Cardiac muscle cell (in vitro differentiated cells and primary cell): ENCODE data around the gene CD300LB. TPM values are rescaled to one million over a fixed set of nuclear protein-coding genes. Genes with fewer than 3 reads are reported as not detected.
"Not testable (repeated sequence)": the region's sequence is repeated elsewhere in the genome, so short reads cannot be mapped to it uniquely, and the experiment has no call there.

ENCODE experiments used
- DNase-seq, 2 donors: peaks; one replicate each; pipeline versions ENCODE4 v3.0.0 to v3.0.0-alpha.2; 2010 to 2017; ENCODE audit warnings: low read depth in 1 of 2, low spot score in 1 of 2
- H3K27ac ChIP-seq: fragments of 200-600 bp; sonication (generic); 2 replicates; pipeline ENCODE4 v1.5.1; 2016
- H3K27me3 ChIP-seq: fragments of 200-600 bp; sonication (generic); 2 replicates; pipeline ENCODE4 v1.6.0; 2016; ENCODE audit warnings: control low read depth
- H3K36me3 ChIP-seq: fragments of 200-600 bp; sonication (generic); 2 replicates; pipeline ENCODE4 v1.5.1; 2016; ENCODE audit warnings: control low read depth
- H3K4me1 ChIP-seq: fragments of 200-600 bp; sonication (generic); 2 replicates; pipeline ENCODE4 v1.8.1; 2017; ENCODE audit warnings: low read depth, mild to moderate bottlenecking, mixed run types
- H3K4me3 ChIP-seq: fragments of 200-600 bp; sonication (generic); 2 replicates; pipeline ENCODE4 v1.5.1; 2016; ENCODE audit warnings: mild to moderate bottlenecking
- H3K9me3 ChIP-seq: fragments of 200-600 bp; sonication (generic); 2 replicates; pipeline ENCODE4 v1.5.1; 2017; ENCODE audit warnings: low read depth, mild to moderate bottlenecking, control low read depth
- polyA plus RNA-seq: library from polyadenylated mRNA; unstranded; fragments of >200 nt; fragmentation: Nextera tagmentation; extraction: Ambion mirVana; gene quantifications from 2 replicates; pipeline ENCODE4 v1.2.1, GENCODE V29; 2016
- total RNA-seq: library from RNA; depleted of rRNA; stranded (reverse); fragments of >200 nt; gene quantifications from 2 replicates; pipeline ENCODE4 v1.2.3, GENCODE V29; 2016
- TF ChIP-seq, protein P1 (sequence below): IDR thresholded peaks from 2 replicates; pipeline ENCODE4 v1.5.1; 2012; ENCODE audit warnings: low read depth, mild to moderate bottlenecking, low read length

CD300LB gene
- total and polyA plus RNA-seq, 2 experiments from 2014 or later, result not detected

- TF ChIP-seq, protein P1, sequence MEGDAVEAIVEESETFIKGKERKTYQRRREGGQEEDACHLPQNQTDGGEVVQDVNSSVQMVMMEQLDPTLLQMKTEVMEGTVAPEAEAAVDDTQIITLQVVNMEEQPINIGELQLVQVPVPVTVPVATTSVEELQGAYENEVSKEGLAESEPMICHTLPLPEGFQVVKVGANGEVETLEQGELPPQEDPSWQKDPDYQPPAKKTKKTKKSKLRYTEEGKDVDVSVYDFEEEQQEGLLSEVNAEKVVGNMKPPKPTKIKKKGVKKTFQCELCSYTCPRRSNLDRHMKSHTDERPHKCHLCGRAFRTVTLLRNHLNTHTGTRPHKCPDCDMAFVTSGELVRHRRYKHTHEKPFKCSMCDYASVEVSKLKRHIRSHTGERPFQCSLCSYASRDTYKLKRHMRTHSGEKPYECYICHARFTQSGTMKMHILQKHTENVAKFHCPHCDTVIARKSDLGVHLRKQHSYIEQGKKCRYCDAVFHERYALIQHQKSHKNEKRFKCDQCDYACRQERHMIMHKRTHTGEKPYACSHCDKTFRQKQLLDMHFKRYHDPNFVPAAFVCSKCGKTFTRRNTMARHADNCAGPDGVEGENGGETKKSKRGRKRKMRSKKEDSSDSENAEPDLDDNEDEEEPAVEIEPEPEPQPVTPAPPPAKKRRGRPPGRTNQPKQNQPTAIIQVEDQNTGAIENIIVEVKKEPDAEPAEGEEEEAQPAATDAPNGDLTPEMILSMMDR, result no peak
- Histone ChIP-seq H3K27ac (no peak overlapping the region), H3K36me3 (no peaks in the 10 kb centered on the region), H3K4me1 (no peaks in the 10 kb centered on the region), H3K27me3 (no peaks in the 10 kb centered on the region), H3K9me3 (no peaks in the 10 kb centered on the region), H3K4me3 (no peak overlapping the region)
- DNase-seq, result no peak
Measured at GRCh38 chr17:74565126-74565525, 33.9 kb upstream of the CD300LB start.

DNA sequence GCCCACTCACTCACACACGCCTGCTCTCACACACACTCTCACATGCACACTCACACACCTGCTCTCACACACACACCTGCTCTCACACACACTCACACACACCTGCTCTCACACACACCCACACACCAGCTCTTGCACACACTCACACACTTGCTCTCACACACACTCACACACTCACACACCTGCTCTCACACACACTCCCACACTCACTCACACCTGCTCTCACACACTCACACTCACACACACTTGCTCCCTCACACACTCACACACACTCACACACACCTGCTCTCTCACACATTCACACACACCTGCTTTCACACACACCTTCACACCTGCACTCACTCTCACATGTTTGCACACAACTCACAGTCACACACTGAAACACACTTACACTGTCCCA, 32.1 kb upstream of the CD300LB start:
- TF ChIP-seq, protein P1, result no peak

DNA sequence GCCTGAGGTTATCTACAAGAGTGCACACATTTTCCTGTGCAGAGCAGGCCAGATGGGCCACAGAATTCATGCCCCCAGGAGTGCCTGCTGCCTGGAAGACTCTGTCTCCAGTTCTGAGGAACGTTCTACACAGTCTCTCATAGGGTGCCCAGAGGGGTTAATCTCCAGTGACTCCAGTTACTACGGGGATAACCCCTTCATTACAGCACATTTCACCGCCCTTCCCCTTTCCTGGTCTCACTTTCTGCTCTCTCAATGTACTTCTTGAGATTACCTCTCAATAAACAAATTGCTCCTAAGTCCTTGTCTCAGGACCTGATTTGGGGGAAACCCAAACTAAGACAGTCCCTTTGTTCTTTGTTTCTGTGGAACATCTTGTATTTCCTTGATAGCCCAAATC, 30.3 kb upstream of the CD300LB start:
- H3K9me3 ChIP-seq, result no peaks in the 10 kb centered on the region
- no peak for DNase-seq
- no peak overlapping the region for H3K27ac ChIP-seq
- H3K4me3 ChIP-seq, result no peak overlapping the region
- no peaks in the 10 kb centered on the region for H3K27me3 ChIP-seq
- TF ChIP-seq, protein P1, result no peak
- H3K36me3 ChIP-seq, result no peaks in the 10 kb centered on the region
- no peaks in the 10 kb centered on the region for H3K4me1 ChIP-seq

More for the DNA sequence above, 32.1 kb upstream of the CD300LB start:
- H3K4me1 ChIP-seq, result no peaks in the 10 kb centered on the region
- H3K27me3 ChIP-seq, result no peaks in the 10 kb centered on the region
- H3K36me3 ChIP-seq, result no peaks in the 10 kb centered on the region
- H3K27ac ChIP-seq, result no peak overlapping the region
- no peak for DNase-seq
- H3K9me3 ChIP-seq, result no peaks in the 10 kb centered on the region
- H3K4me3 ChIP-seq, result no peak overlapping the region

GRCh38 chr17:74558882-74559519, 27.7 kb upstream of the CD300LB start:
- TF ChIP-seq, protein P1, result no peak
- Histone ChIP-seq H3K36me3 (no peaks in the 10 kb centered on the region), H3K9me3 (no peaks in the 10 kb centered on the region), H3K4me1 (no peaks in the 10 kb centered on the region), H3K4me3 (no peak overlapping the region), H3K27me3 (no peaks in the 10 kb centered on the region), H3K27ac (no peak overlapping the region)
- no peak for DNase-seq

DNA sequence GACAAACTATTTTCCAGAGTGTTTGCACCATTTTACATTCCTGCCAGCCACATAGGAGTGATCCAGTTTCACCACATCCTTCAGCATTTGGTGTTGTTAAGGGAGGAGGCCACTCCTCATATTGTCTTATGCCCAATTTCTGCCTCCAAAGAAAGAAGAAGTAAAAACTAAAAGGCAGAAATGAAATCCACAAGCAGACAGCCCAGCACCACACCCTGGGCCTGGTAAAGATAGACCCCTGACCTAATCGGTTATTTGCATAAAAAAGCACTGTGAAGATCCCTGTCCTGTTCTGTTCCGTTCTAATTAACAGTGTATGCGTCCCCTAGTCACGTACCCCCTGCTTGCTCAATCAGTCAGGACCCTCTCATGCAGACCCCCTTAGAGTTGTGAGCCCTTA, 27.1 kb upstream of the CD300LB start:
- not testable (repeated sequence) for H3K36me3 ChIP-seq, H3K27me3 ChIP-seq, H3K4me1 ChIP-seq, DNase-seq, H3K4me3 ChIP-seq, H3K27ac ChIP-seq, H3K9me3 ChIP-seq

GRCh38 chr17:74555427-74555940, 24.2 kb upstream of the CD300LB start:
- no peaks in the 10 kb centered on the region for H3K9me3 ChIP-seq
- H3K4me1 ChIP-seq, result no peaks in the 10 kb centered on the region
- no peaks in the 10 kb centered on the region for H3K27me3 ChIP-seq
- TF ChIP-seq, protein P1, result no peak
- DNase-seq, result no peak
- H3K27ac ChIP-seq, result no peak overlapping the region
- no peaks in the 10 kb centered on the region for H3K36me3 ChIP-seq
- H3K4me3 ChIP-seq, result no peak overlapping the region
